Measurements from ENCODE around the gene TBL1X. TPM values are rescaled to one million over a fixed set of nuclear protein-coding genes. Genes with fewer than 3 reads are reported as not detected.

Gene TBL1X
- total RNA-seq (10 to 100 TPM in 3 of 6 donors, 1 to 10 TPM in 3; 6.7 to 16.6 (median 10.3) TPM), polyA plus RNA-seq (1 to 10 TPM; 2.4 to 7.7 TPM)

DNA sequence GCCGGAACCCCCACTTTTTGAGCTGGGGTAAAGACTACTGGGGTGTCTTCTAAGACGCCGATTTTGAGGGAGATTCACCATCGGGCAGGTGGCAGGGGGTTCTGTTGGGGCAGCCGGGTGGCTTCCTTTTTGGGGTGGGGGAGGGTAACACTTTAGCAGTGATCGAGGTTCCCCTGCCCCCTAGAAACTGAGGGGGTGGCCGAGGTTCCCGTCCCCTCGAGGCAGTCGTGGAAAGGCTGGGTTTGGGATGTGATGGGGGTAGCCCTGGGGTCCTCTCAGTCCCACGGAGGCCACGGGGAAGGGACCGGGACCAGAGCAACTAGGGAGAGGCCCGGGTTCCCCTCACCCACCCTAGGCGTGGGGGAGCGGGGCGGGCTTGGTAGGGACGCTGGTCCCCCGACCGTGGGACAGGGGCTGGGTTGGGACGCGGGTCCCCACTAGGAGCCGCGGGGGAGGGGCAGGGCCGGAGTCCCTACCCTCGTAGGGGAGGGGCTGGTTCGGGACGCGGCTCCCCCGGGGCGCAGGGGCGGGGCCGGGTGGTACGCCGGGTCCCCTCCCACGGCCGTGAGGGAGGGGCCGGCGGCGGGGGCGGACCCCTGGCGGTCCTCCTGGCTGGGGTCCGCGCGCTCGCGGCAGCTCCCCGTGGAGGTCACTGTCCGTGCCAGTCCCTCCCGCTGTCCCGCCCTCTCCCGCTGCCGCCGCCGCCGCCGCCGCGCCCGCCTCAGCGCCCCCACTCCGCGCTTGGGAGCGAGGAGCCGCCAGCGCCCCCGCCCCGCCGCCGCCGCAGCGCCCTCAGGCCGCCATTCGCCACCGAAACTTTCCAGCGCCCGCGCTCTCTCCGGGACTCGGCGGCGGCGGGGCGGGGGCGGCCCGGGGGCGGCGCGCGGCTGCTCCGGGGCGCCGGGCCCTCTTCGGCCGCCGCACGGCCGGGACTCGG lies at the start of gene TBL1X:
Gene TBL1X, plus strand, starts transcription at position 624 of the 937 bp plus-strand sequence. CDS start 188,529 bp downstream, outside the sequence.
- H3K27ac ChIP-seq: peak within 1 kb of the TSS; percentile 1 to 53 (median 42)
- H3K4me1 ChIP-seq: peaks cover 5 to 14% (median 7%) of the 10 kb centered on the region in 3 donors
- DNase-seq (peak; percentile 29 to 84 (median 56)), FAIRE-seq (no peak), ATAC-seq (peak; percentile 14 to 48 (median 24))
- no peaks in the 10 kb centered on the region for H3K9me3 ChIP-seq
- intact Hi-C loops (cut with DNase I): loop anchor here in 1 of 3 donors (5.0 kb wide), 1 partner anchor 122 kb away; no protein-coding TSS in a partner anchor
- TF ChIP-seq, protein P1, sequence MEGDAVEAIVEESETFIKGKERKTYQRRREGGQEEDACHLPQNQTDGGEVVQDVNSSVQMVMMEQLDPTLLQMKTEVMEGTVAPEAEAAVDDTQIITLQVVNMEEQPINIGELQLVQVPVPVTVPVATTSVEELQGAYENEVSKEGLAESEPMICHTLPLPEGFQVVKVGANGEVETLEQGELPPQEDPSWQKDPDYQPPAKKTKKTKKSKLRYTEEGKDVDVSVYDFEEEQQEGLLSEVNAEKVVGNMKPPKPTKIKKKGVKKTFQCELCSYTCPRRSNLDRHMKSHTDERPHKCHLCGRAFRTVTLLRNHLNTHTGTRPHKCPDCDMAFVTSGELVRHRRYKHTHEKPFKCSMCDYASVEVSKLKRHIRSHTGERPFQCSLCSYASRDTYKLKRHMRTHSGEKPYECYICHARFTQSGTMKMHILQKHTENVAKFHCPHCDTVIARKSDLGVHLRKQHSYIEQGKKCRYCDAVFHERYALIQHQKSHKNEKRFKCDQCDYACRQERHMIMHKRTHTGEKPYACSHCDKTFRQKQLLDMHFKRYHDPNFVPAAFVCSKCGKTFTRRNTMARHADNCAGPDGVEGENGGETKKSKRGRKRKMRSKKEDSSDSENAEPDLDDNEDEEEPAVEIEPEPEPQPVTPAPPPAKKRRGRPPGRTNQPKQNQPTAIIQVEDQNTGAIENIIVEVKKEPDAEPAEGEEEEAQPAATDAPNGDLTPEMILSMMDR (IDR thresholded peaks at IDR 0.05): no peak
- WGBS, 2 donors: 4 to 9% methylated on average over 40 to 98 of the region's 99 CpGs
- peaks cover 0 to 6% (median 2%) of the 10 kb centered on the region in 4 donors for H3K27me3 ChIP-seq
- H3K36me3 ChIP-seq: no peaks in the 10 kb centered on the region
- peak within 1 kb of the TSS; percentile 18 to 65 (median 45) for H3K4me3 ChIP-seq

DNA sequence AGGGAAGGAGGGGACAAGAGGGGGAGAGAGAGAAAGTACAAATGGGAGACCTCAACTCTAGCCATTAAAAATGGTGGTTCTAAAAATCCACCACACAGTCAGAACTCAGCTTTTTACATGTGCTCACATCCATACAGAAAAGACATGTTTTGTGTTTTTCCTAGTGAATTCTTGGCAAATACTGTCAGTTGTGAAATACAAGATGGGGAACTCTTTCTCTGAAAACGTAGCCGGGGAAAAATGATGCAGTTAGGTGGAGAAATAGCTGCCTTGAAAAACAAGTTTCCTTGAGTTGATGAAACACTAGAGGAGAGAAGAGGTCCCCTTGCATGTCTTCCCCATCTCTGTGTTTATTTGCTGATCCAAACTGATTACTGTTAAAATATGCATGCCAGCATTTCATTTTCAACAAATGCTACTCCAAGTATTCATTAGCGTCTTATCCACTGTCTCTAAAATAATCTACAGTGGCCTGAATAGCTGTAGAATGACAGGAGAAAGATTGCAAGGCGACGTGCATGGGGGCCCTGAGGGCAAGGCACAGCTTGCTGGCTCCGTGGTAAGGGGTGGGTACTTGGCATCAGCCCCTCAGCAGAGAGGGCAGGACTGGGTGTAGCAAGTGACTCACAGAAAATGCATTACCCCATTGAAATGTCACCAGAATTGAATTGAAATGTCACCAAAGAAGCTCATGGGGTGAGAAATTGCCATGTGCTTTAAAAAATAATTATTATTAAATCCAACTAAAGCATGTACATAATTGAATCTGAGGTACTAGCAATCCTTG lies 48.1 kb upstream of the TBL1X start:
- Histone ChIP-seq H3K27me3 (no peaks in the 10 kb centered on the region), H3K4me3 (no peak overlapping the region), H3K9me3 (no peaks in the 10 kb centered on the region), H3K27ac (no peak overlapping the region), H3K4me1 (no peaks in the 10 kb centered on the region), H3K36me3 (no peaks in the 10 kb centered on the region)
- 62 to 65% methylated on average over 6 of the region's 6 CpGs for WGBS, 2 donors
- DNase-seq (no peak), FAIRE-seq (no peak), ATAC-seq (no peak)
- intact Hi-C loops (cut with DNase I): no loop called here
- TF ChIP-seq, protein P1 (IDR thresholded peaks at IDR 0.05): no peak

DNA sequence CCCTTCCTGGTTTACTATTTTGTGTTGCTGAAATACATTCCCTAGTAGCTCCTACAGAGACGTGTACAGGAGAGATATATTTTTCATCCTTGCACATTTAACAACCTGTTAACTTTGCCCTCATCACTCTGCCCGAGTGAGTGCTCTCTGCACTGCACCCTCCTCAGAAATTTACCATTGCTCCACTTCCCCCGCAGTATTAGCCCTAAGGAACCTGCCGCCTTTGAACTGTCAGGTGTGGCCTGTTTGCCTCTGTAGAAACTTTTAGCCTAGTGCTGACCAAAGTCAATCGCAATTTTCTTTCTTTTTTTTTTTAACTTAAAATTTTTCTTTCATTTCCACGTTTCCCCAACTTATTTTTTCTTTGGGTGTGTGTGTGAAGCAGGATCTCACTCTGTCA lies 46.6 kb upstream of the TBL1X start:
- FAIRE-seq: no peak
- TF ChIP-seq, protein P1 (IDR thresholded peaks at IDR 0.05): no peak
- H3K36me3 ChIP-seq: no peaks in the 10 kb centered on the region
- intact Hi-C loops (cut with DNase I): no loop called here
- H3K27me3 ChIP-seq: no peaks in the 10 kb centered on the region
- 68 to 77% methylated on average over 6 of the region's 6 CpGs for WGBS, 2 donors
- H3K4me1 ChIP-seq: no peaks in the 10 kb centered on the region
- no peak for DNase-seq
- no peaks in the 10 kb centered on the region for H3K9me3 ChIP-seq
- H3K27ac ChIP-seq: no peak overlapping the region
- no peak overlapping the region for H3K4me3 ChIP-seq
- ATAC-seq: no peak

DNA sequence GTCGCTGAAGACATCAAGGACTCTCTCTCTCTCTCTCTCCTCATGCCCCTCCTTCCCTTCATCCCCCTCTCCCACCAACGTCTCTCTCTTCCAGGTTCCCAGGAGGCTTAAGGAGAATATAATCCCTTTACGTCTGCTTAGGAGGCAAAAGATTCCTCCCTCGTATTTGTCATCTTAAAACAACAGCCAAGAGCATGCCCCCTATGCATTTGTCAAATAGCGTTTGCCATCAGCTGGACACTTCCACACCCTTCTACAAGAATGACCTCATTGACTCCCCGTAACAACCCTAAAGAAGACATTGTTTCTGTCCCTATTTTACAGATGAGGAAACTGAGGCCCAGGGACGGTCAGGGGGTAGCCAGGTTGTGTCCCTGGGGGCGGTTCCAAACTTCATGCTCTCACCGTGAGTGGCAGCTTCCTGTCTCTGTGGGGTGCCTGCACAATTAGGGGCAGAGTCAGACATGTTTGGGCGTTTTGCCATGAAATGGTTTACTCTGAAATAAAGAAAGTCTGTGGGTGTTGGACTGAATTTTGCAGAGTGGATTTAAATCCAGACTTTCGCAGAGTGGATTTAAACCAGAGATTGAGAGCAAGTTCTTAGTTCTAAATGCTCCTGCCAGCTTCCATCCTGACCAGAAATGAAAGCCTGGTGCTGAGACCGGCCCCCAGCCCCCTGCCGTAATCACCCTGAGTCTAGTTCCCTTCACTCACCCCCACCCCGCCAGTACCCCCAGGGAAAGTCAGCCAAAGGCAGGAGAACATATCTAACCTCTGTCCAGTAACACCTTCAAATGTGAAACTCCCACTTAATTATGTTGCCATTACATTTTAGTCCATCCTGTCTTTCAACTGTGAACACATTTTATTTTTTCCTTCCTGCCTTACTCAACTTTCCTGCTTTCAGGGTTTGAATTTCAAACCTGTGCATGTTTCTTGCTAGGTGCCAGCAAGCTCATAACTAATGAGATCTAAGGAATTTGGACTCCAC lies 44.3 kb upstream of the TBL1X start:
- Histone ChIP-seq H3K27ac (no peak overlapping the region), H3K36me3 (no peaks in the 10 kb centered on the region), H3K9me3 (no peaks in the 10 kb centered on the region), H3K27me3 (no peaks in the 10 kb centered on the region), H3K4me3 (no peak overlapping the region), H3K4me1 (no peaks in the 10 kb centered on the region)
- ATAC-seq (no peak), FAIRE-seq (no peak), DNase-seq (no peak)
- intact Hi-C loops (cut with DNase I): no loop called here
- TF ChIP-seq, protein P1 (IDR thresholded peaks at IDR 0.05): no peak
- WGBS, 2 donors: 38 to 46% methylated on average over 14 of the region's 14 CpGs

Data from pancreas (tissue), 10 donors.